NCI-H748 treated with DMSO at 0.1 percent for 48 hours (cell line): ENCODE measurements around the gene DISP1.

Experiments used
- DNase-seq: peaks from one replicate; lab custom pipeline; 2025; lab: John Stamatoyannopoulos, UW

The DISP1 gene

GRCh38 chr1:222814536-222815439 lies at the start of gene DISP1:
Gene DISP1, plus strand, starts transcription at chr1:222815039. Its CDS starts 127,785 bp downstream, at chr1:222942824.
- DNase-seq, result peak; percentile 38

GRCh38 chr1:222767152-222767571 lies 47.7 kb upstream of the DISP1 start:
- no peak for DNase-seq

GRCh38 chr1:222768592-222768991 lies 46.2 kb upstream of the DISP1 start:
- DNase-seq, result no peak

- DNase-seq, result no peak
Measured at GRCh38 chr1:222769181-222769580, 45.7 kb upstream of the DISP1 start.

- no peak for DNase-seq
Measured at GRCh38 chr1:222769971-222770620, 44.7 kb upstream of the DISP1 start.

- no peak for DNase-seq
Measured at GRCh38 chr1:222772996-222773379, 41.9 kb upstream of the DISP1 start.

GRCh38 chr1:222777463-222777862 lies 37.4 kb upstream of the DISP1 start:
- DNase-seq, result peak; percentile 53

GRCh38 chr1:222777977-222778376 lies 36.9 kb upstream of the DISP1 start:
- DNase-seq, result peak; percentile 87

- no peak for DNase-seq
Measured at GRCh38 chr1:222781251-222781650, 33.6 kb upstream of the DISP1 start.

- no peak for DNase-seq
Measured at GRCh38 chr1:222783051-222783450, 31.8 kb upstream of the DISP1 start.

GRCh38 chr1:222784371-222784770 lies 30.5 kb upstream of the DISP1 start:
- DNase-seq, result no peak

GRCh38 chr1:222784916-222785315 lies 29.9 kb upstream of the DISP1 start:
- DNase-seq, result no peak

- no peak for DNase-seq
Measured at GRCh38 chr1:222785529-222785928, 29.3 kb upstream of the DISP1 start.

GRCh38 chr1:222786121-222786520 lies 28.7 kb upstream of the DISP1 start:
- no peak for DNase-seq

GRCh38 chr1:222787729-222788128 lies 27.1 kb upstream of the DISP1 start:
- DNase-seq, result no peak

GRCh38 chr1:222788402-222789156 lies 26.3 kb upstream of the DISP1 start:
- DNase-seq, result no peak

GRCh38 chr1:222790115-222790514 lies 24.7 kb upstream of the DISP1 start:
- DNase-seq, result no peak

GRCh38 chr1:222790520-222790919 lies 24.3 kb upstream of the DISP1 start:
- no peak for DNase-seq

GRCh38 chr1:222791006-222791710 lies 23.7 kb upstream of the DISP1 start:
- no peak for DNase-seq

GRCh38 chr1:222792744-222793143 lies 22.1 kb upstream of the DISP1 start:
- DNase-seq, result peak; percentile 18

GRCh38 chr1:222794656-222795474 lies 20.0 kb upstream of the DISP1 start:
- no peak for DNase-seq
